Keratinocyte (primary cell): ENCODE results near the gene HOXC9. TPM values are rescaled to one million over a fixed set of nuclear protein-coding genes. Genes with fewer than 3 reads are reported as not detected.

Experiments used
- DNase-seq: peaks from one replicate; pipeline ENCODE4 v3.0.0-alpha.2; 2011; ENCODE audit warnings: low read depth, missing footprints, low spot score
- FAIRE-seq: peaks from 2 replicates; lab custom pipeline; 2011; peaks lifted over from hg19 to GRCh38; lab: Jason Lieb, UNC
- H2AFZ ChIP-seq: 2 replicates; pipeline ENCODE4 v1.6.0; 2012; ENCODE audit warnings: low read length, control low read depth, inconsistent platforms; ENCODE audit not compliant: control insufficient read depth
- H3K27ac ChIP-seq: 2 replicates; pipeline ENCODE4 v1.5.1; 2011; ENCODE audit warnings: low read length; ENCODE audit not compliant: control insufficient read depth, insufficient read depth
- H3K27me3 ChIP-seq: 3 replicates; pipeline ENCODE4 v1.6.0; 2011; ENCODE audit warnings: low read length; ENCODE audit not compliant: control insufficient read depth, insufficient read depth; ENCODE audit errors: extremely low read depth
- H3K36me3 ChIP-seq, 2 experiments: 2 replicates in 1 of 2; 3 replicates in 1 of 2; pipeline ENCODE4 v1.5.1; 2011; ENCODE audit warnings: low read length in 2 of 2, mild to moderate bottlenecking in 1 of 2; ENCODE audit not compliant: control insufficient read depth in 2 of 2, insufficient read depth in 2 of 2; ENCODE audit errors: extremely low read depth in 1 of 2
- H3K4me1 ChIP-seq: 3 replicates; pipeline ENCODE4 v1.5.1; 2011; ENCODE audit warnings: low read length; ENCODE audit not compliant: control insufficient read depth, insufficient read depth; ENCODE audit errors: extremely low read depth
- H3K4me2 ChIP-seq: 3 replicates; pipeline ENCODE4 v1.6.0; 2011; ENCODE audit warnings: low read depth, low read length; ENCODE audit not compliant: control insufficient read depth, insufficient read depth; ENCODE audit errors: extremely low read depth
- H3K4me3 ChIP-seq, 3 experiments: fragments of 200-600 bp in 1 of 3; sonication (generic) in 1 of 3; 2 replicates in 2 of 3; 3 replicates in 1 of 3; pipeline ENCODE4 v1.5.1; 2011 to 2016; ENCODE audit warnings: low read length in 3 of 3, mild to moderate bottlenecking in 3 of 3, control low read depth in 2 of 3, inconsistent platforms in 1 of 3, low read depth in 1 of 3, mixed read lengths in 1 of 3, mixed run types in 1 of 3, moderate library complexity in 1 of 3; ENCODE audit not compliant: control insufficient read depth in 2 of 3, insufficient read depth in 2 of 3; ENCODE audit errors: extremely low read depth in 1 of 3
- H3K79me2 ChIP-seq: 2 replicates; pipeline ENCODE4 v1.6.0; 2012; ENCODE audit warnings: low read length; ENCODE audit not compliant: control insufficient read depth, insufficient read depth
- H3K9ac ChIP-seq: 3 replicates; pipeline ENCODE4 v1.6.0; 2011; ENCODE audit warnings: low read length; ENCODE audit not compliant: control insufficient read depth, insufficient read depth; ENCODE audit errors: extremely low read depth
- H3K9me1 ChIP-seq: 3 replicates; pipeline ENCODE4 v1.6.0; 2011; ENCODE audit warnings: low read length; ENCODE audit not compliant: control insufficient read depth, insufficient read depth; ENCODE audit errors: extremely low read depth
- H3K9me3 ChIP-seq: 2 replicates; pipeline ENCODE4 v1.5.1; 2012; ENCODE audit warnings: low read depth, low read length; ENCODE audit not compliant: control insufficient read depth
- H4K20me1 ChIP-seq: 3 replicates; pipeline ENCODE4 v1.6.0; 2011; ENCODE audit warnings: low read length; ENCODE audit not compliant: control insufficient read depth, insufficient read depth; ENCODE audit errors: extremely low read depth
- CTCF ChIP-seq, 3 experiments: IDR thresholded peaks in 1 of 3; conservative IDR thresholded peaks in 1 of 3; optimal IDR thresholded peaks in 1 of 3; 2 replicates in 2 of 3; 3 replicates in 1 of 3; pipeline versions ENCODE3 to v1.5.1; 2011; ENCODE audit warnings: low read length in 3 of 3, mild to moderate bottlenecking in 3 of 3, moderate library complexity in 2 of 3, control low read depth in 1 of 3, inconsistent platforms in 1 of 3; ENCODE audit not compliant: insufficient read depth in 2 of 3; ENCODE audit errors: extremely low read depth in 1 of 3
- EZH2 ChIP-seq: IDR thresholded peaks from one replicate; pipeline ENCODE4 v1.6.1; 2012; ENCODE audit warnings: inconsistent platforms, mild to moderate bottlenecking, low read length, moderate library complexity
- dilution Hi-C: fragments of 300-500 bp; cut with MboI; formaldehyde crosslinking; loops from one replicate; pipeline ENCODE4 v1.7.0; 2020; ENCODE audit warnings: low sequenced_read_pairs; ENCODE audit not compliant: extremely low pct_ligation_motif_present
- polyA plus RNA-seq, 5 experiments: library from polyadenylated mRNA; depleted of rRNA in 3 of 5; stranded (reverse) in 3 of 5; stranded (forward) in 1 of 5; unstranded in 1 of 5; fragments of >200 nt; gene quantifications; 1 replicate in 1 of 5; 2 replicates in 3 of 5; 3 replicates in 1 of 5; pipeline versions ENCODE4 v1.2.1 to v1.2.3, GENCODE V29; 2011 to 2012; ENCODE audit warnings: missing spikeins in 2 of 5, low read depth in 1 of 5, low replicate concordance in 1 of 5

Gene HOXC9
- polyA plus RNA-seq, 1 donor (not counting 4 experiments of a cell fraction or from before 2014, with no cell fraction given), result 1.8 TPM

GRCh38 chr12:54038284-54038870 lies 38.4 kb downstream of the HOXC9 start:
- no peak for TF ChIP-seq CTCF (optimal IDR thresholded peaks at IDR 0.05 in 1 of 3, IDR thresholded peaks at IDR 0.05 in 1 of 3, conservative IDR thresholded peaks at IDR 0.05 in 1 of 3; ENCODE audit: extremely low read depth in 1 of 3, insufficient read depth in 2 of 3, low read length in 3 of 3)
- no peak for TF ChIP-seq EZH2
- peaks cover 35% of the 10 kb centered on the region for H3K4me1 ChIP-seq
- no peaks in the 10 kb centered on the region for H3K36me3 ChIP-seq
- no peak overlapping the region for H3K27ac ChIP-seq
- dilution Hi-C loops, result no loop called here
- no peak overlapping the region for H2AFZ ChIP-seq
- H3K9me3 ChIP-seq, result no peaks in the 10 kb centered on the region
- H3K79me2 ChIP-seq, result no peaks in the 10 kb centered on the region
- no peak for FAIRE-seq
- H4K20me1 ChIP-seq, result no peaks in the 10 kb centered on the region
- H3K27me3 ChIP-seq, result peaks cover 3% of the 10 kb centered on the region
- no peak for DNase-seq
- H3K9me1 ChIP-seq, result no peaks in the 10 kb centered on the region
- no peak overlapping the region for H3K9ac ChIP-seq
- H3K4me2 ChIP-seq, result no peak overlapping the region
- no peak overlapping the region for H3K4me3 ChIP-seq

GRCh38 chr12:54038871-54039414 lies 39.0 kb downstream of the HOXC9 start:
- no peak overlapping the region for H2AFZ ChIP-seq
- peak; percentile 57 for FAIRE-seq
- H3K36me3 ChIP-seq, result no peaks in the 10 kb centered on the region
- TF ChIP-seq CTCF (optimal IDR thresholded peaks at IDR 0.05 in 1 of 3, IDR thresholded peaks at IDR 0.05 in 1 of 3, conservative IDR thresholded peaks at IDR 0.05 in 1 of 3; ENCODE audit: extremely low read depth in 1 of 3, insufficient read depth in 2 of 3, low read length in 3 of 3) (no peak), EZH2 (no peak)
- H4K20me1 ChIP-seq, result no peaks in the 10 kb centered on the region
- DNase-seq, result no peak
- peaks cover 3% of the 10 kb centered on the region for H3K27me3 ChIP-seq
- H3K4me3 ChIP-seq, result no peak overlapping the region
- H3K79me2 ChIP-seq, result no peaks in the 10 kb centered on the region
- H3K27ac ChIP-seq, result no peak overlapping the region
- H3K9me3 ChIP-seq, result no peaks in the 10 kb centered on the region
- no peak overlapping the region for H3K9ac ChIP-seq
- no peak overlapping the region for H3K4me2 ChIP-seq
- H3K4me1 ChIP-seq, result peaks cover 35% of the 10 kb centered on the region
- H3K9me1 ChIP-seq, result no peaks in the 10 kb centered on the region
- dilution Hi-C loops, result no loop called here
